Small intestine (tissue), 16 donors: ENCODE measurements around the gene TMEM40. TPM values are rescaled to one million over a fixed set of nuclear protein-coding genes. Genes with fewer than 3 reads are reported as not detected.

ENCODE experiments used
- DNase-seq, 2 donors: peaks; one replicate each; pipeline versions ENCODE4 v3.0.0 to v3.0.0-alpha.2; 2013
- FAIRE-seq: peaks from 2 replicates; lab custom pipeline; 2012; peaks lifted over from hg19 to GRCh38; lab: Jason Lieb, UNC
- H3K27ac ChIP-seq, 3 donors: one replicate each; pipeline ENCODE4 v1.5.1; 2013; ENCODE audit warnings: low read length in 2 of 3, mild to moderate bottlenecking in 2 of 3, control low read depth in 1 of 3, inconsistent platforms in 1 of 3, low read depth in 1 of 3, moderate library complexity in 1 of 3
- H3K27me3 ChIP-seq, 3 donors: one replicate each; pipeline ENCODE4 v1.6.1; 2013; ENCODE audit warnings: low read length in 3 of 3, inconsistent platforms in 1 of 3; ENCODE audit not compliant: control insufficient read depth in 3 of 3, insufficient read depth in 3 of 3
- H3K36me3 ChIP-seq, 3 donors: one replicate each; pipeline ENCODE4 v1.6.1; 2013; ENCODE audit warnings: low read length in 3 of 3, inconsistent platforms in 1 of 3, low read depth in 1 of 3, mild to moderate bottlenecking in 1 of 3, moderate library complexity in 1 of 3; ENCODE audit not compliant: control insufficient read depth in 3 of 3, insufficient read depth in 2 of 3
- H3K4me1 ChIP-seq, 3 donors: one replicate each; pipeline ENCODE4 v1.6.1; 2013; ENCODE audit warnings: low read length in 2 of 3, inconsistent platforms in 1 of 3, low read depth in 1 of 3, mild to moderate bottlenecking in 1 of 3, moderate library complexity in 1 of 3; ENCODE audit not compliant: control insufficient read depth in 3 of 3, insufficient read depth in 2 of 3
- H3K4me3 ChIP-seq, 3 donors: one replicate each; pipeline ENCODE4 v1.5.1; 2013; ENCODE audit warnings: low read length in 3 of 3, control low read depth in 1 of 3, inconsistent platforms in 1 of 3, low read depth in 1 of 3, mild to moderate bottlenecking in 1 of 3, moderate library complexity in 1 of 3
- H3K9me3 ChIP-seq, 2 donors: one replicate each; pipeline ENCODE4 v1.6.1; 2013; ENCODE audit warnings: low read depth in 1 of 2, low read length in 1 of 2; ENCODE audit not compliant: control insufficient read depth in 2 of 2, insufficient read depth in 1 of 2
- WGBS, 3 donors: extraction: QIAGEN DNeasy Blood & Tissue Kit; methylation state at CpG; one replicate each; pipeline ENCODE4 v1.1.7; 2013; 5-methylcytosine and 5-hydroxymethylcytosine counted together
- long read RNA-seq, 10 donors: transcript quantifications; one replicate each; lab custom pipeline, GENCODE V29; 2026
- polyA plus RNA-seq, 4 donors: library from polyadenylated mRNA; stranded (reverse) in 3 of 4; unstranded in 1 of 4; fragments of 200-250 nt in 3 of 4; fragments of 120-200 nt in 1 of 4; gene quantifications; one replicate each; pipeline versions ENCODE4 v1.2.1 to v1.2.3, GENCODE V29; 2013
- donor health status: healthy with polysubstance abuse.
- donor health status: control.
- donor health status: control.
- donor health status: Bipolar disorder and iron deficiency.
- donor health status: healthy.

The TMEM40 gene
- under 1 TPM in 2 of 4 donors, not detected in 2; 0.07 to 0.25 TPM for polyA plus RNA-seq
- long read RNA-seq, donor 1, result 0 reads
- long read RNA-seq, donor 2, result 0 reads
- long read RNA-seq, donor 3, result 0 reads
- long read RNA-seq, donor 4, result 0 reads
- long read RNA-seq, donor 5, result 0 reads
- long read RNA-seq, donor 6, result 0 reads
- long read RNA-seq, donor 7, result 0 reads
- long read RNA-seq, donor 8, result 0 reads
- long read RNA-seq, donor 9, result 0 reads
- long read RNA-seq, donor 10, result 0 reads

DNA sequence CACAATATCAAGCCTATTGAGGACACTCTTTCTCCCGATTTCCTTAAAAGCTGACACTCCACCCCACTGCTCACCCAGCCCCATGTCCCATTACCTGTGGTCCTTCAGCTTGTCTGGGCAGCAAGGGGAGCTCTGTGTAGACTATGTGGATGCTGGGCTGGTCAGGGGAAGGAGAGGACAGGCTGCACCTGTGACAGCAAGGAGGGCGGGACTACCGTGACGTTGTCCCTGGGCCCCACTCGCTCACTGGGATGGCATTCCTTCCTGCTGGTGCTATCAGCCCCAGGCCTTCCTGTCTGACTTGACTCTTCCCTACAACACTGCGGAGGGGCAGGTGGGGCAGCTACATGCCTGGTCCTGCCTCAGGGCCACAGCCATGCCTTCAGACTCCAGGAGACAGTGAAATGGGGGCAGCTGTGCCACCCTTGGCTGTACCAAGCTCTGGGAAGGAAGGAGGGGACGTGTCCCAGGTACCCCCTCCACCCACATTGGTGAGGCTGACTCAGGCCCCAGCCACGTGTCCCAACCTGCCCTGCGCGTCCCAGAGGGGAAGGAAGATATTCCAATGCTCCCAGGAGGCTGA is at the start of gene TMEM40:
TSS of gene TMEM40 (minus strand) at position 163 of the 583 bp plus-strand sequence. CDS start 9,427 bp downstream, outside the sequence.
- H3K27me3 ChIP-seq, result no peaks in the 10 kb centered on the region
- H3K4me3 ChIP-seq, result no peak within 1 kb of the TSS
- no peaks in the 10 kb centered on the region for H3K4me1 ChIP-seq
- H3K27ac ChIP-seq, result peak within 1 kb of the TSS in 1 of 3 donors; percentile 76
- H3K36me3 ChIP-seq, result no peaks in the 10 kb centered on the region
- FAIRE-seq (no peak), DNase-seq (peak in 1 of 2 donors; percentile 47)
- 74 to 84% (median 78%) methylated on average over 10 of the region's 10 CpGs for WGBS, 3 donors
- no peaks in the 10 kb centered on the region for H3K9me3 ChIP-seq

- Histone ChIP-seq H3K27me3 (no peaks in the 10 kb centered on the region), H3K27ac (no peak overlapping the region), H3K36me3 (peaks cover 0 to 15% (median 0%) of the 10 kb centered on the region in 3 donors), H3K9me3 (no peaks in the 10 kb centered on the region), H3K4me3 (no peak overlapping the region), H3K4me1 (no peaks in the 10 kb centered on the region)
- WGBS, 3 donors, result 60 to 76% (median 61%) methylated on average over 2 of the region's 2 CpGs
- DNase-seq, result no peak
- no peak for FAIRE-seq
Observed at GRCh38 chr3:12808587-12808986, 49.5 kb upstream of the TMEM40 start.

DNA sequence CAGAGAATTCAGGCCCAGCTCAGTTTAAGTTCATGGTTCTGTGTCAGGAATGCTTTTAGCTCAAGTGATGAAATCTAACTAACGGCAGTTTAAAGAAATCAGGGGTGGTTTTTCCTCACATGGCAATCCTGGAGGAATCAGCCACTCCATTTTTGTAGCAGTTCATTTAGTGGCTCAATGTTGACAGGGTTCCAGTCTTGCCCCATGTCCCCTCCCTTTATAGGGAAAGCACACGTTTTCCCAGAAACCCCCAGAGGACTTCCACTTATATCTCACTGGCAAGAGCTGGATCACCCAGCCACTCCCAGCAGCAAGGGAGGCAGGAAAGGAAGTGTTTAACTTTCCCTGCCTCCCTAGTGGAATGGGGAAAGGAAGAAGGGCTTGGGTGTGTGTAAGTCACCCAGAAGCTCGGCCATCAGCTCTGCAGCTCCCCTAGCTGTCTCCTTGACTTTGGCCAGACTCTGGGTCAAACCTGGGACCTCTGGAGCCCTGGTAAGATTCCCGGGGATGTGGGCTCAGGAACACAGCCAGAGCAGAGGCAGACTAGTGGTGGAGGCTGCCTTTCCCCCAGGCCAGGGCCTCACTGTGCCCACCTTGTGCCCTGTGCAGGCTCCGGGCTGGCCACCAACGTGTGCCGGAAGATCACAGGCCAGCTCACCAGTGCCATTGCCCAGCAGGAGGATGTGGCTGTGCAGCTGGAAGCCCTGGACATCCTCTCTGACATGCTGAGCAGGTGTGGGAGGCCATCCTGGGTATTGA is 48.7 kb upstream of the TMEM40 start:
- no peaks in the 10 kb centered on the region for H3K4me1 ChIP-seq
- WGBS, 3 donors, result 80 to 85% (median 84%) methylated on average over 7 of the region's 7 CpGs
- H3K27ac ChIP-seq, result no peak overlapping the region
- FAIRE-seq (no peak), DNase-seq (no peak)
- no peaks in the 10 kb centered on the region for H3K9me3 ChIP-seq
- H3K27me3 ChIP-seq, result no peaks in the 10 kb centered on the region
- H3K4me3 ChIP-seq, result no peak overlapping the region
- peaks cover 0 to 13% (median 0%) of the 10 kb centered on the region in 3 donors for H3K36me3 ChIP-seq

- no peak for FAIRE-seq
- WGBS, 3 donors, result 95 to 99% (median 96%) methylated on average over 9 of the region's 9 CpGs
- H3K4me3 ChIP-seq, result no peak overlapping the region
- no peak overlapping the region for H3K27ac ChIP-seq
- no peak for DNase-seq
- peaks cover 0 to 13% (median 0%) of the 10 kb centered on the region in 3 donors for H3K36me3 ChIP-seq
- no peaks in the 10 kb centered on the region for H3K4me1 ChIP-seq
- no peaks in the 10 kb centered on the region for H3K27me3 ChIP-seq
- no peaks in the 10 kb centered on the region for H3K9me3 ChIP-seq
Observed at GRCh38 chr3:12807066-12807465, 48.0 kb upstream of the TMEM40 start.

DNA sequence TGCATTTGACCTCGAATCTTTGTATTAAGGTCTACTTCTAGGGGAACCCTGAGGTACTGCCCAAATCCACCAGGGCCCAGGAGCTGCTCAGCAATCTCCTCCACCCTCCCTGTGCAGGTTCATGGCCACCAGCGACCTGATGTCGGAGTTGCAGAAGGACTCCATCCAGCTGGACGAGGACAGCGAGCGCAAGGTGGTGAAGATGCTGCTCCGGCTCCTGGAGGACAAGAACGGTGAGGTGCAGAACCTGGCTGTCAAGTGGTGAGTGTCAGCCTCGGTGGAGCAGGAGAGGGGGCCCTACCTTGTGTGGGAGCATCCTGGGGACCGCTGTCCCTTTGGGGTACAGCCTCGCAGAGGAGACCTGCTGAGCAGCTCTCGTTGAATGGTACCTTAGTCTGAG is 44.3 kb upstream of the TMEM40 start:
- peaks cover 0 to 13% (median 0%) of the 10 kb centered on the region in 3 donors for H3K36me3 ChIP-seq
- WGBS, 3 donors, result 91 to 94% (median 91%) methylated on average over 12 of the region's 12 CpGs
- FAIRE-seq (no peak), DNase-seq (no peak)
- no peaks in the 10 kb centered on the region for H3K4me1 ChIP-seq
- H3K27me3 ChIP-seq, result no peaks in the 10 kb centered on the region
- no peak overlapping the region for H3K4me3 ChIP-seq
- no peak overlapping the region for H3K27ac ChIP-seq
- no peaks in the 10 kb centered on the region for H3K9me3 ChIP-seq

- Histone ChIP-seq H3K4me1 (no peaks in the 10 kb centered on the region), H3K4me3 (no peak overlapping the region), H3K36me3 (peaks cover 0 to 9% (median 0%) of the 10 kb centered on the region in 3 donors), H3K9me3 (no peaks in the 10 kb centered on the region), H3K27me3 (peaks cover 0 to 6% (median 0%) of the 10 kb centered on the region in 3 donors), H3K27ac (no peak overlapping the region)
- WGBS, 3 donors, result 67 to 86% (median 70%) methylated on average over 7 of the region's 7 CpGs
- DNase-seq, result no peak
- FAIRE-seq, result no peak
Observed at GRCh38 chr3:12799525-12800440, 40.7 kb upstream of the TMEM40 start.

GRCh38 chr3:12798559-12799179 is 39.6 kb upstream of the TMEM40 start:
- peaks cover 0 to 6% (median 0%) of the 10 kb centered on the region in 3 donors for H3K27me3 ChIP-seq
- H3K27ac ChIP-seq, result no peak overlapping the region
- no peaks in the 10 kb centered on the region for H3K9me3 ChIP-seq
- peaks cover 0 to 2% (median 0%) of the 10 kb centered on the region in 3 donors for H3K36me3 ChIP-seq
- DNase-seq (no peak), FAIRE-seq (no peak)
- H3K4me3 ChIP-seq, result no peak overlapping the region
- no peaks in the 10 kb centered on the region for H3K4me1 ChIP-seq
- 71 to 74% (median 74%) methylated on average over 12 of the region's 12 CpGs for WGBS, 3 donors
